ENCODE measurements around the gene ARL2.

ARL2 gene

DNA sequence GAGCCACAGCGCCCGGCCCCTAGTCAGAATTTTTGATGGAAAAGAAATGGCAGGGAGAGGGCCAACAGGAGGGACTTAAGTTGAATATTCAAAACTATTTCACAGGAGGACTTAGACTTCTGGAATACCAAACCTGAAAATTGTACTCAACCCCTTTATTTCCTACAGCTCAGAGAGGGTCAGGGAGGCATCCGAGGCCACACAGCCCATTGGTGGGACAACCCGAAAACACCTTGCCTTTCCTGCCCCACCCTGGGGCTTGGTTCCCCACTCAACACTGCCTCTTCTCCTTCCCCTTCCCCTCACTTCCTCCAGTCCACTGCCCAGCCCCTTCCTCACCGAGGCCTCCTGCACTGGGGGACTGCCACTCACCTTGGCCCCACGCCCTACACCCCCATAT, 43.0 kb downstream of the ARL2 start:
- H3K9ac ChIP-seq (ENCODE audit: low read length): no peak overlapping the region
- H3K9me3 ChIP-seq (ENCODE audit: low read length): no peaks in the 10 kb centered on the region
- H4K20me1 ChIP-seq (ENCODE audit: insufficient read depth, low read length): no peaks in the 10 kb centered on the region
- no peaks in the 10 kb centered on the region for H3F3A ChIP-seq (ENCODE audit: insufficient read depth, low read length)
- H3K27me3 ChIP-seq (ENCODE audit: insufficient read depth, low read length): no peaks in the 10 kb centered on the region
- H3K36me3 ChIP-seq (ENCODE audit: insufficient read depth, low read length): no peaks in the 10 kb centered on the region
- TF ChIP-seq, protein P1, sequence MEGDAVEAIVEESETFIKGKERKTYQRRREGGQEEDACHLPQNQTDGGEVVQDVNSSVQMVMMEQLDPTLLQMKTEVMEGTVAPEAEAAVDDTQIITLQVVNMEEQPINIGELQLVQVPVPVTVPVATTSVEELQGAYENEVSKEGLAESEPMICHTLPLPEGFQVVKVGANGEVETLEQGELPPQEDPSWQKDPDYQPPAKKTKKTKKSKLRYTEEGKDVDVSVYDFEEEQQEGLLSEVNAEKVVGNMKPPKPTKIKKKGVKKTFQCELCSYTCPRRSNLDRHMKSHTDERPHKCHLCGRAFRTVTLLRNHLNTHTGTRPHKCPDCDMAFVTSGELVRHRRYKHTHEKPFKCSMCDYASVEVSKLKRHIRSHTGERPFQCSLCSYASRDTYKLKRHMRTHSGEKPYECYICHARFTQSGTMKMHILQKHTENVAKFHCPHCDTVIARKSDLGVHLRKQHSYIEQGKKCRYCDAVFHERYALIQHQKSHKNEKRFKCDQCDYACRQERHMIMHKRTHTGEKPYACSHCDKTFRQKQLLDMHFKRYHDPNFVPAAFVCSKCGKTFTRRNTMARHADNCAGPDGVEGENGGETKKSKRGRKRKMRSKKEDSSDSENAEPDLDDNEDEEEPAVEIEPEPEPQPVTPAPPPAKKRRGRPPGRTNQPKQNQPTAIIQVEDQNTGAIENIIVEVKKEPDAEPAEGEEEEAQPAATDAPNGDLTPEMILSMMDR (IDR thresholded peaks at IDR 0.05; ENCODE audit: low read length): no peak
- TF ChIP-seq EZH2 (IDR thresholded peaks at IDR 0.05; ENCODE audit: borderline replicate concordance, low read length): no peak
- H3K27ac ChIP-seq (ENCODE audit: low read depth, low read length, poor library complexity, severe bottlenecking): no peak overlapping the region
- no peak overlapping the region for H3K4me3 ChIP-seq (ENCODE audit: low read depth, low read length, poor library complexity, severe bottlenecking)
- H3K4me2 ChIP-seq (ENCODE audit: low read length): no peak overlapping the region
- H3K4me1 ChIP-seq (ENCODE audit: insufficient read depth, low read length, severe bottlenecking): peaks cover 23% of the 10 kb centered on the region
- H2AFZ ChIP-seq (ENCODE audit: low read length): no peak overlapping the region
- no peaks in the 10 kb centered on the region for H3K79me2 ChIP-seq (ENCODE audit: insufficient read depth, low read length)
- H3K9me2 ChIP-seq (ENCODE audit: low read depth, low read length): no peaks in the 10 kb centered on the region

DNA sequence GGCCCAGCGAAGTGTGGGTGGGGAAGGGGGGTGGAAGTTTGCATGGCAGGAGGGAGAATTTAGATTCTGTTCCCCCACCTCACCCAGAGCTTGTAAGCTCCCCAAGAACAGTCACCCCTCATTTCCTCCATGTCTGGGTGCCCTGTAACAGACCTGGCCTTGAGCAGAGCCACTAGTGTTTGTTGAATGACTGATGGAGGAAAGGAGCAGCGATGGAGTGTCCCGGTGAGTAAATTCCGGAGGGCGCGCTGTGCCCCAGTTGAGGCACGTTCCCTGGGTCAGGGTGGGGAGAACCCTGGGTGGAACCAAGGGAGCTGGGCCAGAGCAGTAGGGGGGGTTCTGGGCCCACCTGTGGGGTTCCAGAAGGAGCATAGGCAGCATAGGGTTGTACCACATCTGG, 43.6 kb downstream of the ARL2 start:
- H3K4me2 ChIP-seq (ENCODE audit: low read length): no peak overlapping the region
- no peaks in the 10 kb centered on the region for H3K79me2 ChIP-seq (ENCODE audit: insufficient read depth, low read length)
- no peaks in the 10 kb centered on the region for H3K27me3 ChIP-seq (ENCODE audit: insufficient read depth, low read length)
- no peaks in the 10 kb centered on the region for H3K36me3 ChIP-seq (ENCODE audit: insufficient read depth, low read length)
- H3F3A ChIP-seq (ENCODE audit: insufficient read depth, low read length): no peaks in the 10 kb centered on the region
- no peak overlapping the region for H3K27ac ChIP-seq (ENCODE audit: low read depth, low read length, poor library complexity, severe bottlenecking)
- H3K9me2 ChIP-seq (ENCODE audit: low read depth, low read length): no peaks in the 10 kb centered on the region
- H3K9me3 ChIP-seq (ENCODE audit: low read length): no peaks in the 10 kb centered on the region
- H4K20me1 ChIP-seq (ENCODE audit: insufficient read depth, low read length): no peaks in the 10 kb centered on the region
- H3K9ac ChIP-seq (ENCODE audit: low read length): no peak overlapping the region
- peaks cover 23% of the 10 kb centered on the region for H3K4me1 ChIP-seq (ENCODE audit: insufficient read depth, low read length, severe bottlenecking)
- H2AFZ ChIP-seq (ENCODE audit: low read length): no peak overlapping the region
- TF ChIP-seq EZH2 (IDR thresholded peaks at IDR 0.05; ENCODE audit: borderline replicate concordance, low read length): no peak
- TF ChIP-seq, protein P1 (IDR thresholded peaks at IDR 0.05; ENCODE audit: low read length): no peak
- no peak overlapping the region for H3K4me3 ChIP-seq (ENCODE audit: low read depth, low read length, poor library complexity, severe bottlenecking)

DNA sequence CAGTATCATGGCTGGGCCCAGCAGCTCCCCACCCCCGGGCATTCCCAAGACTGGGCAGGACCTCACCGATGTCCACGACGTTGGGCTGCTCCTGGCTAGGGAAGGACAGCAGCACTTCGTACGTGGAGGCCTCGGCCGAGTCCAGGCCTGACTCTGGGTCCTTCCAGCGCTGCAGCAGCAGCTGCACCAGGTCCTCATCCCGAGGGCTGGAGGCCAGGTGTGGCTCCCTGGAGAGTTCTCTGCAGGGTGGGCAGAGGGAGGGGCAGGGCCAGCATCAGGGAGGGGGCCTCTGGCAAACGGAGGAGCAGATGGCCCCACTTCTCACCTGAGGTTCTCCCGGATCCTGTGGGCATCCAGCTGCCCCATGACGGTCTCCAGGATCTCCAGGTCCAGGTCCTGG, 44.1 kb downstream of the ARL2 start:
- Histone ChIP-seq H3K27me3 (ENCODE audit: insufficient read depth, low read length) (no peaks in the 10 kb centered on the region), H3K9me3 (ENCODE audit: low read length) (no peaks in the 10 kb centered on the region), H3K4me1 (ENCODE audit: insufficient read depth, low read length, severe bottlenecking) (peaks cover 22% of the 10 kb centered on the region), H3K79me2 (ENCODE audit: insufficient read depth, low read length) (no peaks in the 10 kb centered on the region), H3K4me3 (ENCODE audit: low read depth, low read length, poor library complexity, severe bottlenecking) (no peak overlapping the region), H3K4me2 (ENCODE audit: low read length) (no peak overlapping the region), H3F3A (ENCODE audit: insufficient read depth, low read length) (no peaks in the 10 kb centered on the region), H3K9me2 (ENCODE audit: low read depth, low read length) (no peaks in the 10 kb centered on the region), H4K20me1 (ENCODE audit: insufficient read depth, low read length) (no peaks in the 10 kb centered on the region), H3K9ac (ENCODE audit: low read length) (no peak overlapping the region), H3K36me3 (ENCODE audit: insufficient read depth, low read length) (no peaks in the 10 kb centered on the region), H3K27ac (ENCODE audit: low read depth, low read length, poor library complexity, severe bottlenecking) (no peak overlapping the region), H2AFZ (ENCODE audit: low read length) (no peak overlapping the region)
- TF ChIP-seq EZH2 (IDR thresholded peaks at IDR 0.05; ENCODE audit: borderline replicate concordance, low read length): no peak
- TF ChIP-seq, protein P1 (IDR thresholded peaks at IDR 0.05; ENCODE audit: low read length): no peak
